DMS53 (cell line): ENCODE data around the gene MAS1.

Experiments
- DNase-seq: peaks from one replicate; lab custom pipeline; 2025; lab: John Stamatoyannopoulos, UW

The MAS1 gene

DNA sequence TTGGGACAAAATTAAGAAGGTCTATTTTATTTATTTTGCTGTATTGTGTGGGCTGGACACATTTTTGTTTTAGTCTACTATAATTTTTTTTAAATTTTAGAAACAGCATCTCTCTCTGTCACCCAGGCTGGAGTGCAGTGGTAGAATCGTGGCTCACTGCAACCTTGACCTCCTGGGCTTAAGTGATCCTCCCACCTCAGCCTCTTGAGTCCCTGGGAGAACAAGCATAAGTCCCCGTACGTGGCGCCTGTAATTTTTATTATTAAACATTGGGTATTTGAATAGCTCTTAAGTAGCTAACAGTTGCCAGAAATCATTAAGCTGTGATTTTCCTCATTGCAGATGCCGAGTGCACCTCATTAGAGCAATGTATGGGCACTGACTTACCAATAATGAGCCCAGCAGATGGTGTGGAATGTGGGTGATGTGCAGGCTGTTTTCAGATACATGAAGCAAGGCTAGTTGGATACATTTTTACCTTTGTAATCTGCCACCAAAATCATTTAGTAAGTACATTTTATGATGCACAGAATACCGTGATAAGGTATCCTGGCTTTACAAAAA lies 10.3 kb upstream of the MAS1 start:
- DNase-seq, result no peak

DNA sequence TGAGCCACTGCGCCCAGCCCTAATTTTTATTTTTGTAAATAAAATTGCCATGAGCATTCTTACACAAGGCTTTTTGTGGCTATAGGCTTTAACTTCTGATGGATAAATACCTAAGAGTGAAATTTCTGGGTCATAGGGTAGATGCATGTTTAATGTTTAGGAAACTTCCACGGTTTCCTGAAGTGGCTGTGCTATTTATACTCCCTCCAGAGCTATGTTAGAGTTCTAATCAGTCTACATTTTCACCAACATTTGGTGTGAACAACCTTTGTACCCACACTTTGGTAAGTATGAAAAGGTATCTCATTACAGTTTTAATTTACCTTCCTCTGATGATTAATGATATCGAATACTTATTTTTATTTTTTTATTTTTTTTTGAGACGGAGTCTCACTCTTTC lies 6.1 kb upstream of the MAS1 start:
- no peak for DNase-seq

DNA sequence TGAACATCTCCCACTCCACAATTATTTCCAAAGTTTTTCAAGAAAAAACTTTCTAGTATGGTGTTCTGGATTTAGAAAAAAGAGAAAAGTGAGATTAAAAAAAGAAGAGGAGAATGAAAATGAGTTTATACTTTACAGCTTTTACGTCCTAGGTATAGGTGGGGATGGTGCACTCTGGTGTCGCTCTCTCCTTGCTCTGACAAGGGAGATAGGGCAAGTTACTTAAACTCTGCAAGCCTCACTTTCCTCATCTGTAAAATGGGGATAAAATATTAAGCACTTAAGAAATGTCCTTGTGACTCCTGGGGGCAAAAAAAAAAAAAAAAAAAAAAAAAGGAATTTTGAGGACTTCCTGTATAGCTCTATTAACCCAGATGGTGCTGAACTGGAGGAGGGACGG lies 4.5 kb upstream of the MAS1 start:
- no peak for DNase-seq

DNA sequence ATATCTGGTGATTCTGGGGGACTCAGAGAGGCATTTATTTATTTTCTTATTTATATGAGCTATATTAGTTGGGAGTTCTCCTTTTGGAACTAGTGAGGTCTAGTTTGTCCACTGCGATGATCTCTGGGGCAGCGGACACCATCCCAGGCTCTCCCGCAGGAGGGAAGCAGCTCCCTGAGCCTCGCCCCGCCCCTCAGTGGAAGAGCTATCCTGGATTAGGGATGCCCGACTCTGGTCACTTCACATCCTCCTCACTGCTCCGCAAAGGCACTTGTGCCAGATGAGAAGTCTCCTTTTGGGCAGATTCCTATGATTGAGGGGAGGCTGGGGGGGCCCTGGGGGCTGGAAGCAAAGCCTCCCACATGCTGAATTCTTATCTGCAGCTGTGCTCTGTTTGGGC lies 3.6 kb upstream of the MAS1 start:
- DNase-seq, result no peak

DNA sequence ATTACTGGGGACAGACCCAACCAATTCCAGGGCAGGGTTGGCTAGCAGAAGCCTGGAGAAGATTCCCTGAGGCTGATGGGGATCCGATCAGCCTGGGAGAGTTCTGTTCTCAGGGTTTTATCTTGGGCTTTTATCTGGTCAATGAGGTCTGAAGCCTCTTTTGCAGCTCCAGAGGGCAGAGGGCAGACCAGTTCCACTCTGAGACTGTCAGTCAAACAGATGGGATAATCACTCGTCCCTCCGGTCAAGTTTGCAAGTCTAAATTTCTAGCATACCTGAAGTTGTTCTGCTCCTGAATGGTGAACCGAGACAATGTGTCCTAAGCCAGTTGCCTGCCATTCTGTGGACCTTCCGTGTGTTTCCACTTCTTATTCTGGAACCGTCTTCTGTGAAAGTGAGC lies 3.0 kb upstream of the MAS1 start:
- no peak for DNase-seq

DNA sequence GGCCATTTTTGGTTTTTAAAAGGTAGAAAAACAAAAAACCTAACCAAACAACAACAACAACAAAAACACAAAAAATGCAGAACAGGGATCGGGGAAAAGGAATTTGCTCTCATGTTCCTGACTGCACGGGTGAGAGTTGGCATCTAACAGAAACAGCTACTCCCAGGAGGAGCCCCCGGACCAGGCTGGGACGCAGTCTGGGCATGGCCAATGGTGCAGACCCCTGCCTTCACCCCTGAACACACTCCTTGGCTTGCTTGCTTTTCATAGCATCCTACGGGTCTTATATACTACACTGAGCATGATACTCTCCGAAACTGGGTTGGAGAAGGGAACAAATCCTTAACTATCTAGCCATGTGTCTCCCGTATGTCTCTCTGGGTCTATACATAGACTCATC lies 587 bp upstream of the MAS1 start:
- no peak for DNase-seq

DNA sequence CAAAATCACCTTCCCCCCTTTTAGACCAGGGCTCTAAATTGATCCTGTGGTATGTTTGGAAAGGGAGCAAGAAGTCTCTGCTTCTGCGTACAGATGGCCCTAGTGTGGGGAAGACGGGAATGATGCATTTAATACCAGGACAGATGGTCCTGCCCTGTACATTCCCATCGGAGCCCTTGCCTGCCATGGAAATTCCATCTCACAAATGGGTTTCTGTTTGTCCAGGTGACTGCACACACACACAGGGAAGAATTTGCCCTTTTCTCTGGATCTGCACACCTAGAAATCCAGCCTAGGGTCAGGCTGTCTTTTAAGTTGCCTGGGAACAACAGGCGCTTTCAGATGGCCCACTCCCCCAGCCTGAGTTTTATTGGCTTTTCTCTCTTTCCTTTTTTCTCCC lies 1.3 kb downstream of the MAS1 start:
- no peak for DNase-seq

DNA sequence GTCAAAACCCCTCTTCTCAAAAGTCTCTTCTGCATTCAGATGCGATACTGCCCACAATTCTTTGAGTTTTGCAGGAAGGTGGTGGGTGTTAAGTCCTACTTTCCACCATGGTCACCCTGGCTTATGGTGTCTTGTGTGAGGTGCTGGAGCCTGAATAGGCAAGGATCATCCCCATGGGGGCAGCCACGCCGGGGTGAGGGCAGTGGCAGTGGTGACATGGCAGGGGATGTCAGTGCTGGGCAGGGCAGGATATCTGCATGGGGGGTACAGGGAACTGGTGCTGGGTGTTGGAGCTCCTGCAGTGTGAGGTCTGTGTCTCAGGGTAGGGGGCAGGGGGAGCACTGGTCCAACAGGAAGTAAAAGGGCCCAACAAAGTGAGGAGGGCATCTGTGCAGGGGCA lies 2.3 kb downstream of the MAS1 start:
- DNase-seq, result no peak

DNA sequence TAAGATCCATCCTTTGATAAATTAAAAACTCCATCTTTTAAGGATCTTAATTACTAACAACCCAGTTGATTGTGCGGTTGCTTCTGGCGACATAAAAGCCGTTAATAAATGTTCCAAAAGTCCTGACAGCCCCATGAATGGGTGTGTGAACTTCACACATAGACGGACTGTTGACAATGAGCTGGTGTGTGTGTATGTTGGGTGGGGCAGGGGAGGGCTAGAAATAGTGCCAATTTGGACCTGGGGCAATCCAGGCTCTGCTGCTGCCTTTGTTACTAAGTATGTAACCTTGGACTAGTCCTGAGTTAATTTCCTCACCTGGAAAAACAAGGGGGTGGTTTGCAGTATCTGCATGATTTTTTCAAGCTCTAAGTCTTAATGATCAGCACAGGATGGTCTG lies 4.2 kb downstream of the MAS1 start:
- no peak for DNase-seq

DNA sequence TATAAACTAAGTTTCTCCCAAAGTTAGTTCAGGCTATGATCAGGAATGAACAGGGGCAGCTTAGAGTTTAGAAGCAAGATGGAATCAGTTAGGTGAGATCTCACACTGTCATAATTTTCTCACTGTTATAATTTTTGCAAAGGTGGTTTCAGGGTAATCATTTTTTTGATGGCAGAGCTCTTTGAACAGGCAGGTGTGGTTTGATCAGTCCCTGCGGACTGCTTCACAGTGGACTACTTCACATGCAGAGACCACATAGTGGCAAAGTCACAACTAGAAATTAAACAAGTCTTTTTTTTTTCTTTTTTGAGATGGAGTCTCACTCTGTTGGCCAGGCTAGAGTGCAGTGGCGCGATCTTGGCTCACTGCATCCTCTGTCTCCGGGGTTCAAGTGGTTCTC lies 6.8 kb downstream of the MAS1 start:
- no peak for DNase-seq

DNA sequence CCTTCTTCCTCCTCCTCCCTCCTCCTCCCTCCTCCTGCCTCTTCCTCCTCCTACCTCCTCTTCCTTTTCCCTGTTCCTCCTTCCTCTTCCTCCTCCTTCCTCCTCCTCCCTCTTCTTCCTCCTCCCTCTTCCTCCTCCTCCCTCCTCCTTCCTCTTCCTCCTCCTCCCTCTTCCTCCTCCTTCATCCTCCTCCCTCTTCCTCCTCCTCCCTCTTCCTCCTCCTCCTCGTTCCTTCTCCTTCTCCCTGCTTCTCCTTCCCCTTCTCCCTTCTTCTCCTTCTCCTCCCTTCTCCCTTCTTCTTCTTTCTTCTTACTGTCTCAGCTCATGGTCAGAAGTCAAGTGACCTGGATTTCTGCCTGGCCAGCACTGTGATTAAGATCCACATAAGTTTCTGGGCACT lies 7.7 kb downstream of the MAS1 start:
- no peak for DNase-seq

DNA sequence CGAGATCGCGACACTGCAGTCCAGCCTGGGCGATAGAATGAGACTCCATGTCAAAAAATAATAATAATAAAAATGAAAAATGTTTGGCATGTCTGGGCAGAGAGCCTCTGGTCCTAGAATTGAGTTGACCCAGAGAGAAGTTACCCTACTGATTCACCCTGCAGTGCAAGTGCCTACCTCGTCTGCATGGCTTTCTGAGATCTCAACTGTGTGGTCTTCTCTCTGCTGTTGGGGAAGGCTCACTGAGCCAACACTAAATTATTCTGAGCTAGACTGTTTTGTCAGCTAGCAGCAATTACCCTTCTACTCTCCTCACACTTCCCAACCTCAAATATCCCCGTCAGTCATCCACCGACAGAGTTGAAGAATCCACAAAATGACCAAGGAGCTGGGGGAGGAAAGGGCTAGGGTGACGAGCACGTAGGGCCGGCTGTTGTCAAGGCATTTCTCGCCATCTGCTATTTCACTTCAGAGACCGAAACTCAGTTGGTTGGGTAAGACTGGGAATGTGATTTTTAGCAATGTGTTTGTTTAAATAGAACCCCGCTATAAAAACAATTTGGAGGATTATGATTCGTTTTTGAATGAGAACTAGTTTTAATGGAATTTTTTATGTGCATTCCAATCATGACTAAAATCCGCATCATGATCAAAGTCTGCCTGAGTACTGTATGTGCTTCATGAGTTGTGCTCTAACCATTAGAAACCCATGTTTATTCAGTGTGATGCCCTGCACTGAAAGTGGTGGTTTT lies 9.4 kb downstream of the MAS1 start:
- DNase-seq, result no peak

DNA sequence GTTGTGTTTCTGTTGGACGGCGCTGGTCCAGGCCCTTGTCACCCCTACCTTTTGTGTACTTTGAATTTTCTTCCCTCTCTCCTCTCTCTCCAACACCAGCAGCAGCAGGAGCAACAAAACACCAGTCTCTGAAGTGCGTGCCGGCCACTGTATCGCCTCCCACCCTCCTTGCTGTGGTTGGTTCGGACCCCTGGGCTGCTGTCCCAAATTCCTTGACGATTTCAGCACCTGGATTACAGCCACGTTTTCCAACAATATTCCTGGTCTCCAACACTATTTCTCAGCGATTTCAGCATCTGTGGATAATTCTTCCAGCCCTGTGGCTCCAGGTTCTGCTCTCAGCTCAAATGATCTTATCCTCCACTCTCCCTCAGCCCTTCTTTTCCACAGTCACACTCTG lies 11.8 kb downstream of the MAS1 start:
- no peak for DNase-seq

DNA sequence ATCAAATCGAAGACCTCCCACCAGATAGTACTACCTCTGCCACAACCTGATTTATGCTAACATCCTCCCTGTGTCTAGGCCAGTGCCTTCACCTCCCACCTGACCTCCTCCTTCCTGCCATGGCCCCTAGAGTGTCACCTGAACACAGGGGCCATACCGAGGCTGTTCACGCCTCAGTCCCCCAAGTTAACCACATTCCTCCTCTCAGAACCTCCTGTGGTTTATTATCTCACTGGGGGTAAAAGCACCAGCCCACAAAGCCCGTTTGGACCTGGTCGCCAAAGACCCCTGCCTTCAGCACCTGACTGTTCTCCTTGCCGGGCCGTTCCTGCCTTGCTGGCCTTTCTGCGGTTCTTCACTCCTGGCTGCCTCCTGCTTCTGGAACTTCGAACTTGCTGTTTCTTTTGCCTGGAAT lies 13.7 kb downstream of the MAS1 start:
- no peak for DNase-seq

DNA sequence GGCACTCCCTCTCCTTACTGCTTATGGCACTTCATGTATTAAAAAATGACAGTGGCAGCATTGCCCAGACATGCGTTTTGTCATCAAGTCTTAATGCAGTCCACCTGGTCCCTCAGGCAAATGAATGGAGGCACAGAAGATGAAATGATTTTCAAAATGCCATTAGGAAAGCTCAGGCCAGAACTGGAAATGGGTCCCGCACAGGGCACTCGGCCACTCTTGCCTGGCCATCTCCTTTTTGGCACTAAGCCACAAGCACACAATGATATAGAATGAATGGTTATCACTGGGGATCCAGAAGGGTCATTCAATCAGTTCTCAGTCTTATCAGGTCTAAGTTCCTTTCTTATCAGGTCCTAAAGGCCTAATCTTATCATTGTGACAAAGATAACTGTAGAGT lies 15.6 kb downstream of the MAS1 start:
- no peak for DNase-seq

DNA sequence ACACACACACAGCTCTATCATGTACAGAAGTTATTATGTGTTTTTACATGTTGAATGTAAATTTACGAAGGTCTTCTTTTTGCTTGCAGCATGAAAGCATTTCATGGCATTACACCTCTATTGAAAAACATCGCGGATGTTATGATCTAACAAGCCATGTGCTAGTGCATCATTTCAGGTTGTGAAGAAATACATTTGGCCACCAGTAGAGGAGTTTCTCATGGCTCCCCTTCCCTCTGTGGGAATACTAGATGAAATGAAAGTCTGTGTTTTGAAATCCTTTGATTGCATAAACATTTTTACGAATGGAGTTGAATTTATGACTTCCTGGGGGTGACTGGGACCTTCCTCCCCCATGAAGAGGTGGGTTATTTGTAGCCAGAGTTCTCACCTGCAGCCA lies 17.7 kb downstream of the MAS1 start:
- no peak for DNase-seq

DNA sequence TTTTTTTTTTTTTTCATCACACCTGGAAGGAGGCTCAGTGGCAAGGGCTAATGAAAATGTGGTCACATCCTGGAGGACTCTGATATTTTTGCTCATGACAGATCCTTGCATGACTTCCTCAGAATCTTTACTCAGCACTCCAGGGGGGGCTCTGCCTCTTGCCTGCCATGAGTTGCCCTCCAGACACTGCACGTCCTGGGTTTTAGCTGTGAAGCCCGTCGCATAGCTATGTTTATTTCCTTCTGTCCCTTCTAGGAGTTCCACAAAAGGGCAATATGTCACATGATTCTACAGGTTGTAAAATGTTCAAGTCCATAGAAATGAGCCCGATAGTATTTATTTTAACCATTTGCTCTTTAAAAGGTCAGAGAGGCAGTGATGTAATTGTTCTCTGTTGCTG lies 18.2 kb downstream of the MAS1 start:
- no peak for DNase-seq

DNA sequence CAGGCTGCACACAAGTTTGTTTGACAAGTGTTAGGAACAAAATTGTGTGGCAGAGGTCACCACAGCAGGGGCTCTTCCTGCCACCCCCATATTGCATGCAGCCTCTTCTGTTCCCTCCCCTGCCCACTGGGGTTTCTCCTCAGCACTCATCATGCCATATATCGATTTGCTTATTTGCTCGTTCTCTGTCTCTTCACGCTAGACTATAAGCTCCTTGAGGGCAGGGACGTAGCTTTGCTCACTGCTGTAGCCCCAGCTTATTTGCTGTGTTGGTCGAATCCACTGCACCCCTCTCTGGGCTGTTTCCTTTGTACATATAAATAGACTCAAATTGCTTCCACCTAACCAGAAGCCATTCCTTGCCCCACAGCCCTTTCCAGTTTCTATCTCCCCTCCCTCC lies 19.6 kb downstream of the MAS1 start:
- no peak for DNase-seq

DNA sequence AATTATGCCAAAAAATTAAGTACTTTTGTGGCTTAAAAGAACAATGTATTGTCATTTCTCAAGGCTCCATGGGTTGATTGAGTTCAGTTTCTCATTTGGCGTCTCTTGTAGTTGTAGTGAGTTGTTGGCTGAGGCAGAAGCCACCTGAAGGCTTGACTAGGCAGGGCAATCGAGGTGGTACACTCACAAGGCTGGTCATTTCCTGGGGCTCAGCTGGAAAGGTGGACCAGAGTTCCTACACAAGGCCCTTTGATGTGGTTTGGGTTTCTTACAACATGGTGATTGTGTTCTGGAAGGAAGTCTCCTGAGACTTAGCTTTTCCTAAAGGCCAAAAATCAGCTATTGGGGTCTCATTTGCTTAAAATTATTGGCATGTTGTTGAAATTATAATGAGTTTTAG lies 22.6 kb downstream of the MAS1 start:
- no peak for DNase-seq

DNA sequence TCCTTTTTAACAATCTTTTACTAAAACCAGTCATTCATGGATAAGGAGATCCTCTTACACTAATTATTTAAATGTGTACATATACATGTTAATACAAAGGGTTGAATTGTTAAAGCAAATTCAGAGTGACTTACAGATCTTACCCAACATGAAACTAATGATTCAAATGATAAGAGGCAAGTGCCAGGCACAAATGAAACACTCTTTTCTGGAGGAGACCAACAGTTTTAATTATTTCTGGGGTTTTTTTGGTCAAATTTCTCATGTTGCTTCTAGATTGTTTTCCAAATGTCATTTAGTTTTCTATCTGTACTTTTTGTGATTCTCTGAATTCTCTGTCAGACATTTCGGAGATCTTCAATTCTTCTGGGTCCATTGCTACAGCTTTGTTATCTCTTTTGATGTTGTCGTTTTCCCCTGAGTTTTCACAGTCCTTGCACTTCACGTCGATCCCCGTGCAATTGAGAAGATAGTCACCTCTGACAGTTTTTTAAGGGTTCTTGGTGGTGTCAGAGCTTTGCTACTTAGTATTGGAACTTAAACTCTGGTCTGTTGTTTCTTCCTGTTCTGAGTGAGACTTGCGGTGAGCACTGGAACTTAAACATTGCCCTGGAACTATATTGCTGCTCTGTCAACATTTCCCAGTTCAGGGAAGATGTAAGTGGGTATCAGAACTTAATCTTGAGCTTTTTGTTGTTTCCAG lies 23.2 kb downstream of the MAS1 start:
- no peak for DNase-seq

DNA sequence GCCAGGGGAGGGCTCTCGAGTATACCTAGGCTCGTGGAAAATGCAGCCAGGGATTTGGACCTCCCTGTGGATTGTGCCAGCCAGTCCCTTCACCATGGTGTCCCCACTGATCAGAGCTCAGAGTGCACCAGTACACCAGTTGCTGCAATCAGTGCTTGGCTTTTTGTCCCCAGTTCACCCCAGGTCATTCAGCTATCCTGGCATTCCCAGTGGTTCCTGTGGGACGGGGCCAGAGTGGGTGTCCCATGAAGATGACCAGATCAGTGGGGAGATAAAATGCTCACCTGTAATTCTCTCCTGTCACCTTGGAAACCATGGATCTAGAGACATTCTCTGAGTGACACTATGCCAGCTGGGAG lies 23.8 kb downstream of the MAS1 start:
- DNase-seq, result no peak

DNA sequence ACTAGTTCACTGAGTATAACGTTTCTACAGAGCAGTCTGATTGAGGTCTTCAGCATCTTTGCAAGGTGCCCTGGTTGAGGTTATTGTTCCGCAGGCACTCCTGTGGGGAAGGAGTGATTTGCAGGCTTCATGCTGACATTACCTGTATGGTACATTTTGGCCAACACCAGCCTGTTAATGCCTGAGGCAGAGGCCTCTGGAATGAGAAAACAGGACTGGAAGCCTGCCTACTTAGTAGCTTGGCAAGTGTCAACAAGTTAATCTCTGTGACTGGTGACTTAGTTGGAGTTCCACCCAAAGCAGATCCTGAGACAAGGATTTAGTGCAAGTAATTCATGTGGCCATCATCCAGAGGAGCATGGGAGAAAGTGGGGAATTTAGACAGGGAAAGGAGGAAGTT lies 24.6 kb downstream of the MAS1 start:
- DNase-seq, result no peak

DNA sequence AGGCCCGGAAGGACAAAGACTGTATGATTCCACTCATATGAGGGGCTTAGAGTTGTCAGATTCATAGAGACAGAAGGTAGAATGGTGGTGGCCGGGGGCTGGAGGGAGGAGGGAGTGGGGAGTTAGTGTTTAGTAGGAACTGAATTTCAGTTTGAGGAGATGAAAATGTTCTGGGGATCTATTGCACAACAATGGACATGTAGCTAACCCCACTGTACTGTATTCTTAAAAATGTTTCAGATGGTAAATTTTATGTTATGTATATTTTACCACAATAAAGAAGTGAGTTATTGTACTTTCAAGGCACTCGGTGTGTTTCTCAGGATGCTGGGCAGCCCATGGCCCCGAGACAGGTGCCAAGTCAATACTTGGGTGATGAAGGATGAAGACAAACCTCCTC lies 25.4 kb downstream of the MAS1 start:
- DNase-seq, result no peak

DNA sequence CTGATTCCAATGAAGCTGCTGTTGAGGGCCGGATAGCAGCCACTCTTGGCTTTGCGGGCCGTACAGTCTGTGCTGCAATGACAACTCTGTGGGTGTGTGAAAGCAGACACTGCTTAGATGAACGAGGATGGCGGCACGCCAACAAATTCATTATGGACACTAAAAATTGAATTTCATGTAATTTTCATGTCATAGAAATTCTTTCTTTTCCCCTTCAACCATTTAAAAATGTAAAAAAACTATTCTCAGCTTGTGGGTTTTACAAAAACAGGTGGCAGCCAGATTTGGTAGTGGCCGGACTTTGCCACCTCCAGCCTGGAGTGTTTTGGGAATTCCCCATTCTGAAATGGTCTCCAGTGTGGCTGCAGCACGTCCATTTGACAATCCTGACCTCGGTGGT lies 26.0 kb downstream of the MAS1 start:
- DNase-seq, result no peak
